Inferior parietal cortex (tissue), 1 donor: ENCODE data around the gene SPOUT1.
A peak's percentile ranks its signal among the peaks of the same experiment; 100 is the strongest.
"Not testable (repeated sequence)": the region's sequence is repeated elsewhere in the genome, so short reads cannot be mapped to it uniquely, and the experiment has no call there.

Source experiments
- DNase-seq: peaks from one replicate; pipeline ENCODE4 v3.0.0-alpha.2; 2016; ENCODE audit errors: extremely low spot score

Gene SPOUT1

GRCh38 chr9:128809831-128810230 lies 19.8 kb downstream of the SPOUT1 start:
- no peak for DNase-seq

DNA sequence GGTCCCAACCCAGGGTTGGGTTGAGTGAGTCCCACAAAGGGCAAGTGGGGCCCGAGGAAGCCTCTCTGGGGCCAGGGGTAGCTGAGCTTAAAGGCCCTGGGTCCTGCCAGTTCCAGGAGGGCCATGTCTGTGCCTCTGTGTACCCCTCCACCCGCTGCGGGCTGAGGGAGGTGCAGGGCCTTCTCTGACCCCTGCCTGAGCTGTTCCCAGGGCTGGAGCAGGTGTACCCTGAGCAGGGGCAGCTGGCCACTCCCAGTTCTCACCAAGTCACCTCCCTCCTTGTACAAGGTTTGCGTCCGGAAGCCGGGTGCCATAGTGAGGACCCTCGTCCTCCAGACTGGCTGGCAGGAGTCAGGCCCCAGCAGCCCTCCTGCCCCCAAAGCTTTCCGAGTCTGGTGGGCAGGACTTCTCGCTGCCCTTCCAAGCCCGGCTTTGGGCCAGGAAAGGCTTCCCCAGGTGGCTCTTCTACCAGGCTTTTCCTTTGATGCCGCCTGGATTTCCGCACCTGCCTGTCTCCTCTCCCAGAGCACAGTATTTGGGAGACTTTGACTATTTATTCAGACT lies 20.5 kb downstream of the SPOUT1 start:
- no peak for DNase-seq

- no peak for DNase-seq
Observed at GRCh38 chr9:128808543-128808942, 21.1 kb downstream of the SPOUT1 start.

- DNase-seq = no peak
Observed at GRCh38 chr9:128807827-128808226, 21.8 kb downstream of the SPOUT1 start.

DNA sequence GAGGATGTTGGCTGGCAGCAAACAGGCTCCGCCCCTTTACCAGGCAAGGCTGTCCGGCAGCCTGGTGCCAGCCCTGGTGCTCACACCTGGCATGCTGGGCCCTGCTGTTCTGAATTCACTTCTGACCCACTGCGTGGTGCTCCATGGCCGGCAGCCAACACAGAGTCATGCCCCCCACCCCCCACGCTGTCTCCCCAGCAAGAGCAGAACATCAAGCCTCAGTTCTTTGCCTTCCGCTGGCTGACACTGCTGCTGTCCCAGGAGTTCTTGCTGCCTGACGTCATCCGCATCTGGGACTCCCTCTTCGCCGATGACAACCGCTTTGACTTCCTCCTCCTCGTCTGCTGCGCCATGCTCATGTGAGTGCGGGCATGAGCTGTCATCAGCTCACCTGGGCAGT lies 23.9 kb downstream of the SPOUT1 start:
- DNase-seq = peak; percentile 13

- no peak for DNase-seq
Observed at GRCh38 chr9:128802482-128802881, 27.1 kb downstream of the SPOUT1 start.

GRCh38 chr9:128800061-128800460 lies 29.5 kb downstream of the SPOUT1 start:
- no peak for DNase-seq

DNA sequence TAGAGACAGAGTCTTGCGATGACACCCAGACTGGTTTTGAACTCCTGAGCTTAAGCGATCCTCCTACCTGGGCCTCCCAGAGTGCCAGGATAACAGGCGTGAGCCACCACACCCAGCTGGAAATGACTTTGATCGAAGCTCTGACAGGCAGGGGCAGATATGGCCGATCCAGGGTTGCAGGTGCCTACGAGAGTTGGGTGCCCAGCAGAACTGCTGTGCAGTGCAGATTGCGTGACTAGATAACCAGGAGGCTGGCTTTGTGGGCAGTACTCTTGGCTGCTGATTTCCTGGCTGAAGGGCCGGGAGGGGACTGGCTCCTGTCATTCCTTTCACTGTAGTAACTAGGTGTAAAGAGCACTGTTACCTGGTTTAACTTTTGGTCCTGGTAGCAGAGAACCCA lies 30.7 kb downstream of the SPOUT1 start:
- no peak for DNase-seq

DNA sequence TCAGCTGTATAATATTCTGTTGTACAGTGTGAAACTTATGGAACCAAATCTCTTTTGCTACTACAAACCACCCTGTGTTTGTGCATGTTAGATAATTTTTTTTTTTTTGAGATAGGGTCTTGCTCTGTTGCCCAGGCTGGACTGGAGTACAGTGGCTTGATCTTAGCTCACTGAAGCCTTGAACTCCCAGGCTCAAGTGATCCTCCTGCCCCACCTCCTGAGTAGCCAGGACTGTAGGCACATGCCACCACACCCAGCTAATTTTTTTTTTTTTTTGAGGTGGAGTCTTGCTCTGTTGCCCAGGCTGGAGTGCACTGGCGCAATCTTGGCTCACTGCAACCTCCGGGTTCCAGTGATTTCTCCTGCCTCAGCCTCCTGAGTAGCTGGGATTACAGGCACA lies 34.6 kb downstream of the SPOUT1 start:
- DNase-seq = not testable (repeated sequence)

DNA sequence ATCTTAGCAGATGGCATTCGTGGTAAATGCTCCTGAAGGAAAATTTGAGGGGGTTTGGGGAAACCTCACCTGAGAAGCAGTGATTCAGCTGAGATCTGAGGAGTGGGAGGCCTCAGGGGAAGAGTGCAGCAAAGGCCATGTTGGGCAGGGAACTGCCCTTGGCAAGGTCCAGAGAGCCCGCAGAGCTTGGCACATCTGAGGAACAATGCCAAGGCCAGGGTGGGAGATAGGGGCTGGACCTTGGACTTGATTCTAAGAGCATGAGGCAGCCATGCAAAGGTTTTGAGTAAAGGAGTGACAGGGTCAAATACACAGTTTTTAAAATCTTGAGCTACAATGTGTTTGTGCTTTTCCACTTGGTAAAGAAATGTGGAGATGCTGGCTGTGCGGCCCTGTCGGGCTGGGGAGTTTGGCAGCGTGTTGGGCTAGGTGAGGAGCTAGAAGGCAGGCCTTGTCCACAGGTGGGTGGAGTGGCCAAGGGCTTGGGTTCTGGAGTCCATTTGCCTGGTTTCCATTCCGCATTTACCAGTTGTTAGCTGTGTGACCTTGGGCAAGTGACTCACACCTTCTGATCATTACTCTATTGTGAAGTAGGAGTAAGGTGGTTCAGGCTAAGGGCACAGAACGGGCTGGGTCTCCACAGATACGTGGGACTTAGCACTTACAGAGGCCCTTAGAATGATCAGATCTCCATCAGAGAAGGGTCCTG lies 36.5 kb downstream of the SPOUT1 start:
- DNase-seq = no peak

DNA sequence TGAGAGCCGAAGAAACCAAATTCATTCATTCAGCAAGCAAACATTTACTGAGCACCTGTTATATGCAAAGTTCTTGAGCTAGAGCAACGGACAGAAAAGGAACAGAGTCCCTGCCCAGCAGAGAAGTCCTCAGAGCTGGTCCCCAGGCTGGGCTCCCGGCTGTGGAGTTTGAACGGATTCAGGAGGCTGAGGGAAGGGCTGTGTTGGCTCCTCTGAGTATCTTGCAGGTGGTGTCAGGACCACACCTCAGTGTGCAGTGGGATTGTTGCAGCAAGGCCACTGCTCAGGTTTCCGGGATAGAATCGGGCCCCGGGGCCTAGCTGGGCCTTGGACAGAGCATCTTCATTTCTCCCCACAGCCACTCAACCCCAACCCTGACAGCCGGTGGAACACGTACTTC lies 37.5 kb downstream of the SPOUT1 start:
- DNase-seq = no peak

DNA sequence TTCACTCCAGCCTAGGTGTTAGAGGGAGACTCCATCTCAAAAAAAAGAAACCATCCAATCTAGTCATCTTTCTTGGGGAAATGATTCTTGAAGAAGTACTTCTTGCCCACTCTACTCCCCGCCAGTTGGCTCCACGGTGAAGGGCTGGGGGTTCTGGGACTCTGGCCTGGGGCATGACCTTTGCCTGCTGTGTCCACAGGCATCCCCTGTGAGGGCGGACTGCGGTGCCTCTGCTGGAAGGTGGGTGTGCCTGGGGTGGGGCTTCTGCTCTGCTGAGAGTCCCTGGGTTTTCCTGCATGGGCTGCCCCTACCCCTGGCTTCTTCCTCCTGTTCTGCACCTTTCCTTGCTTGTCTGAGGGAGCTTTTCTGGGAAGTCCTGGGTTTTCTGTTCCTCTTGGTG lies 39.1 kb downstream of the SPOUT1 start:
- DNase-seq = no peak

GRCh38 chr9:128788445-128788844 lies 41.1 kb downstream of the SPOUT1 start:
- no peak for DNase-seq

DNA sequence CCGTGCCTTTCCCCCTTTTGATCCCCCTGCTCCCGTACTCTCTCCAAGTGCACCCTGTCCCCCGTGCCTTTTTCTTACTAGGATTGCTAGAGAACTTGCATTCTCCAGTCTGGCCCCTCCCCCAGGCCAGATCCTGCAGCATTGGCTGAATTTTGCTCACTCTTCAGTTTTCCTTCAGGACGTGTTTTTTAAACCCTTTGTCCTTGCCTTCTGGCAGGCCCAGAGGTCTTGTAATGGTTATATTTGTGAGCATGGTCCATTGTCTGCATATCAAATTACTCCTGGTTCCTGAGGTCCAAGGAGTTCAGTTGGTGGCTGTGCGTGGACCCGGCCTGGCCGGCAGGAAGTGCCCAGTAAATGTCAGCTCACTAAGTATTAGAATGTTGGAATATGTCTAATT lies 41.9 kb downstream of the SPOUT1 start:
- DNase-seq = no peak

DNA sequence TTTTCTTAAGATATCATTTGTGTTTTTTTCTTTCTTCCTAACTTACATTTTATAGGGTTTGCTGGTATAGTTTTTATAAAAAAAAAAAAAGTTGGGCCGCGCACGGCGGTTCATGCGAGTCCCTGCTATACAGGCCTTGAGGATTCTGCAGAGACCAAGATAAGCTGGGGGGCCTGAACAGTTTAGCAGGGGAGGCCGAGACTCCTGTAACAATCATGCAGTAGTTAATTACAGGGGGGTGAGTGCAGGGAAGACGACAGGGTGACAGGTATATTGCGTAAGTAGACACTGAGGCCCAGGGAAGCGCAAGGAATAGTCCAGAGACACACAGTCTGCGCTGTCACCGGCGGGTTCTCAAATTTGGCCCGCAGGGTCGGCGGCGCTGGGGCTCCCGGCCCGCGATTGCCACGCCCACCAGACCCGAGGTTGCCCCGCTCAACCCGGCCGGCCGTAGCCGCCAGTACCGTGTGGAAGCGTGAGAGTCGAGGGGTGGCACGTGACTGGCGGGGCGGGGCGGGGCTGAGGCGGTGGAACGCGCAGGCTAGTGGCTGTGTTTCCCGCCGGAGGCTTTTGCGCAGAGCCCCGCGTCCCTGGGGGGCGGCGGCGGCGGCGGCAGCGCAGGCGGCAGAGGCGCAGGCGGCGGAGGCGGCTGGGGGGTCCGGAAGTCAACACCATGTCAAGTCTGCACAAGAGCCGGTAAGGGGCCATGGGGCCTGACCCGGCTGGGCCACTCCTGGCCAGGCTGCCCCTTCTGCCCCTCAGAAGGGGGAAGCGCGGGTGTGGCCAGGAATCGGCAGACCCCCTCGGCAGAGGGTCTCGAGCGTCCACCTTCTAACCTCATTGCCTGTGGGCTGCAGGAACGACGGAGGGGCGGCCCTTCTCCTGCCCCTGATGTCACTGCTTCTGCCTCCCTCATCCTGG lies 42.7 kb downstream of the SPOUT1 start, which contains the start of gene TBC1D13:
TSS of gene TBC1D13 (plus strand) at position 573 of the 921 bp plus-strand sequence. CDS start at position 674, 101 bp downstream.
- peak; percentile 81 for DNase-seq

DNA sequence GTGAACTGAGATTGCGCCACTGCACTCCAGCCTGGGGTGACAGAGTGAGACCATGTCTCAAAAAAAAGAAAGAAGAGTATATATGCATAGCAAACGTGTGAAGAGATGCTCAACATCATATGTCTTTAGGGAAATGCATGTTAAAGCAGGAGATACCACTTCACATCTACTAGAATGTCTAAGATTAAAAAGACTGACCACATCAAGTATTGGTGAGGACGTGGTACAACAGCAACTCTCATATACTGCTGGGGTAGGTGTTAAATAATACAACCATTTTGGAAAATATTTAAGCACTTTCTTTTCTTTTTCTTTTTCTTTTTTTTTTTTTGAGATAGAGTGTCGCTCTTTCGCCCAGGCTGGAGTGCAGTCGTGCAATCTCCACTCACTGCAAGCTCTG lies 44.2 kb downstream of the SPOUT1 start:
- DNase-seq = no peak

GRCh38 chr9:128782669-128783068 lies 46.9 kb downstream of the SPOUT1 start:
- DNase-seq = no peak

- no peak for DNase-seq
Observed at GRCh38 chr9:128781187-128782070, 48.2 kb downstream of the SPOUT1 start.

GRCh38 chr9:128780093-128780492 lies 49.5 kb downstream of the SPOUT1 start:
- DNase-seq = not testable (repeated sequence)

DNA sequence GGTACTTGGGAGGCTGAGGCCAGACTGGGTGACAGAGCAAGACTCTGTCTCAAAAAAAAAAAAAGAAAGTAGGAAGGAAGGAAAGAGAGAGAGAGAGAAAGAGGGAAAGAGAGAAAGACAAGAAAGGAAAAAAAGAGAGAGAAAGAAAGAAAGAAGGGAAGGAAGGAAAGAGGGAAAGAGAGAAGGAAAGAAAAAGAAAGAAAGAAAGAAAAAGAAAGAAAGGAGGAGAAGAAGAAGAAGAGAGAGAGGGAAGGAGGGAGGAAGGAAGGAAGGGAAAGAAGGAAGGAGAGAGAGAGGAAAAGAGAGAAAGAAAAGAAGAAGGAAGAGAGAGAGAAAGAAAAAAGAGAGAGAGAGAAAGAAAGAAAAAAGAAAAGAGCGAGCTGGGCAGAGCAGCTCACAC lies 54.8 kb downstream of the SPOUT1 start:
- no peak for DNase-seq

- no peak for DNase-seq
Observed at GRCh38 chr9:128773049-128773448, 56.5 kb downstream of the SPOUT1 start.
